HUES64 (cell line): ENCODE measurements around the gene NUCKS1.
A peak's percentile ranks its signal among the peaks of the same experiment; 100 is the strongest.

ENCODE experiments used
- H3K27ac ChIP-seq: 2 replicates; pipeline ENCODE4 v1.7.0; 2013; ENCODE audit warnings: low read depth, low read length, inconsistent platforms
- H3K27me3 ChIP-seq: 2 replicates; pipeline ENCODE4 v1.6.1; 2013; ENCODE audit warnings: mild to moderate bottlenecking, low read length; ENCODE audit not compliant: insufficient read depth
- H3K36me3 ChIP-seq: 2 replicates; pipeline ENCODE4 v1.6.1; 2013; ENCODE audit warnings: mild to moderate bottlenecking, low read length; ENCODE audit not compliant: insufficient read depth
- H3K4me1 ChIP-seq: 2 replicates; pipeline ENCODE4 v1.6.1; 2013; ENCODE audit warnings: mild to moderate bottlenecking, low read length, moderate library complexity; ENCODE audit not compliant: insufficient read depth
- H3K4me3 ChIP-seq: 2 replicates; pipeline ENCODE4 v1.5.1; 2013; ENCODE audit warnings: mild to moderate bottlenecking, low read length, moderate library complexity
- H3K9ac ChIP-seq: 2 replicates; pipeline ENCODE4 v1.6.1; 2013; ENCODE audit warnings: mild to moderate bottlenecking, low read depth, low read length
- H3K9me3 ChIP-seq: 2 replicates; pipeline ENCODE4 v1.6.1; 2013; ENCODE audit warnings: low read depth, low read length; ENCODE audit not compliant: insufficient read depth
- WGBS: fragments of 150-250, 120-280 bp; methylation state at CpG from one replicate; pipeline ENCODE4 v1.1.7; 2013; ENCODE audit warnings: missing lambda C conversion rate; 5-methylcytosine and 5-hydroxymethylcytosine counted together

The NUCKS1 gene

DNA sequence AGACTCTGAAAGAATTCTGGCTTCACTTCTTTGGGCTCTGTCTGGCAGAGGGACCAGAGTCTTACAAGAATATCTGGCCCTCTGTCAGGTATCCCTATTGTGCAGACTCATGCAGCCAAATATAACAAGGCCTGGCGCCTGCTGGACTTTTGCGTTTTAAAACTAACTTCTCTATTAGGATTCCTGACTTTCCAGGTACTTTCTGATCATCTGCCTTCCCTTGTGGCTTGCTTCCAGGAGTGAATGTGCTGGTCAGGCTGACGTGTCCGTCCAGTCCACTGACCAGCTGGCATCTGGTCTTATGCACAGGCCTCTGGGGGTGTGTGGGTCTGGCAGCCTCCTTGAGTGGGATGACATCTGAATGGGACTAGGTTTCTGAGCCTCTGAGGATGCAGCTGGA is 33.9 kb upstream of the NUCKS1 start:
- no peak overlapping the region for H3K9ac ChIP-seq
- H3K27ac ChIP-seq = no peak overlapping the region
- 92% methylated on average over 4 of the region's 4 CpGs for WGBS

DNA sequence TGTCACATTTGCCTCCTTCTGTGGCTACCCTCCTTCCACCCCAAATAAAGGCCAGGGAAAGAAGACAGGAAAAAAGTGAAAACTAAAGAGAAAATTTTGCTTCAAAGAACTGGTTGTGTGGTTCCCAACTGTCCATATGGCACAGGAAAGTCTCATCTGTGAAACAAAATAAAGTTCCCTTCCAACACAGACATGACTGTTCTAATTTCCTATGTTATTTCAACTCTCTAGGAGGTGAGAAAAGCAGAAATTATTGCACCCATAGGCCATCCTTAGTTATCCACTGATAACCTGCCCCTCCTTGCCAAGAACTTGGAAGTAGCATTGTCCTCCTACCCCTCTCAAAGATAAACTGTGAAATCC is 33.4 kb upstream of the NUCKS1 start:
- H3K27ac ChIP-seq = no peak overlapping the region
- no peaks in the 10 kb centered on the region for H3K9me3 ChIP-seq
- H3K4me1 ChIP-seq = no peaks in the 10 kb centered on the region
- H3K27me3 ChIP-seq = no peaks in the 10 kb centered on the region
- no peak overlapping the region for H3K4me3 ChIP-seq
- H3K9ac ChIP-seq = no peak overlapping the region
- H3K36me3 ChIP-seq = no peaks in the 10 kb centered on the region

More for the DNA sequence above, 33.9 kb upstream of the NUCKS1 start:
- Histone ChIP-seq H3K4me3 (no peak overlapping the region), H3K36me3 (no peaks in the 10 kb centered on the region), H3K27me3 (no peaks in the 10 kb centered on the region), H3K4me1 (no peaks in the 10 kb centered on the region), H3K9me3 (no peaks in the 10 kb centered on the region)

DNA sequence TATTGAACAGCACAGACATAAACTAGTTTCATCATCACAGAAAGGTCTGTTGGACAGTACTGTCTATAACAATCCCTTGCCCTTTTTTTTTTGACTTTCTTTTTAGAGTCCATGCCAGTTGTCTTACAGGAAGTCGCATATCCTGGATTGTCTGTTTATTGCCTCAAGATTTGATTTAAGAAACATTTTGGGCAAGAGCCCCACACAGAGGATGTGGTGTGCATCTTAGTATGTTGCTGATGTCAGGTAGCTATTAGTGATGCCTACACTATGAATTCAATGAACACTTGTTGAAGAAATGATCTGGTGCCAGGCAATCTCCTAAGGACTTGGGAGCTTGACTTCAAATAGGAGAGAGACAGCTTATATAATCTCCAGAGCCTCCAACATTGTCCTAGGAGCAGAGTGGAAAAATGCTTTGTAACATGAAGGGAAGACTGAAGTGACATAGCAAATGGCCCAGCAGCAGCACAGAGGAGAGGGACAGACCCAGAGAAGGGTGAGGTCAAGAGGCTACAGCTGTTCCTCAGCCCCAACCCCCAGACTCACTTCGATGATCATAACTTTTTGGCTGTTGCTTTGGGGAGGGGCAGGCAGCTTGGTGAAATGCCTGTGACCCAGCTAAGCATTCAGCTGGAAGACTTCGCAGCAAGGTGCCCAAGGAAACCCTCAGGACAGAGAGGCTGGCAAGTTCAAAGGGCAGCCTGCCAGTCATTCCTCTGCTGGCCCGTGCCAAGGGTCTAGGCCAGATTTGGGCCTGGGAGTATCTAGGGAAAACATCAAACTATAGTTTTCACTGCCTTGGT is 32.8 kb upstream of the NUCKS1 start:
- Histone ChIP-seq H3K9me3 (no peaks in the 10 kb centered on the region), H3K4me3 (no peak overlapping the region), H3K27ac (no peak overlapping the region), H3K27me3 (no peaks in the 10 kb centered on the region; the same call in 1 of the 2 replicates), H3K4me1 (no peaks in the 10 kb centered on the region), H3K36me3 (no peaks in the 10 kb centered on the region), H3K9ac (no peak overlapping the region)
- 90% methylated on average over 4 of the region's 4 CpGs for WGBS

DNA sequence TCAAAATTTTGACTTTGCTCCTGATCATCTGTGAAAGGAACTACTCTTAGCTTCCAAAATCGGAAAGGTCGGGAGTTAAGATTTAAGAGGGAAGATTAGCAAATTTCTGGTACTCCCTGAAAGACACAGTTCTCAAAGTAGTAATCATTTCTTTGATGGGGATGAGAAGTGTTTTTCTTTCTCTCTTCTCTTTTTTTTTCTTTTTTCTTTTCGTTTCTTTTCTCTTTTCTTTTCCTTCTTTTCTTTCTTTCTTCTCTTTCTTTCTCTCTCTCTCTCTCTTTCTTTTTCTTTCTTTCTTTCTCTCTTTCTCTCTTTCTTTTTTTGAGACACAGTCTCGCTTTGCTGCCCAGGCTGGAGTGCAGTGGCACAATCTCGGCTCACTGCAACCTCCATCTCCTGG is 30.4 kb upstream of the NUCKS1 start:
- 0 out of 2 replicates have a peak, but pooled peaks cover 9% of the 10 kb centered on the region for H3K9me3 ChIP-seq
- H3K27me3 ChIP-seq = peaks cover 12% of the 10 kb centered on the region
- H3K4me1 ChIP-seq = no peaks in the 10 kb centered on the region
- no peak overlapping the region for H3K27ac ChIP-seq
- no peaks in the 10 kb centered on the region for H3K36me3 ChIP-seq
- no peak overlapping the region for H3K9ac ChIP-seq
- WGBS = 88% methylated on average over 5 of the region's 5 CpGs
- no peak overlapping the region for H3K4me3 ChIP-seq

DNA sequence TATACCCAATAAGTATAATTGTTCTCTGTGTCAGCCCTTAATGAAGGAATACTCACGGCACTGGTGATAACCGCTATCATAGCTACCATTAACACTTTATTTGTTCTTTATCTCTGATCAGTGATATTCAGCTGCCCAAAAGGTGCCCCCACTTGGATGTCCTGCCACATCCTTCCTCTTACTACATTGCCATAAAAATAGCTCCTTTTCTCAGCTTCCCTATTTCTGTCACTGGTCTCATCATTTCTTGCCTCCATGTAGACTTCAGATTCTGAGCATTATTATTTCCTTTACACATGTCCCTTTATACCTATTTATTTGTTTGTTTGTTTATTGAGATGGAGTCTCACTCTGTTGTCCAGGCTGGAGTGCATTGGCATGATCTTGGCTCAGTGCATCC is 28.0 kb upstream of the NUCKS1 start:
- 99% methylated on average over 2 of the region's 2 CpGs for WGBS
- H3K4me1 ChIP-seq = peaks cover 6% of the 10 kb centered on the region
- peaks cover 34% of the 10 kb centered on the region for H3K27me3 ChIP-seq
- H3K4me3 ChIP-seq = no peak overlapping the region
- no peak overlapping the region for H3K9ac ChIP-seq
- 0 out of 2 replicates have a peak, but pooled peaks cover 9% of the 10 kb centered on the region for H3K9me3 ChIP-seq
- H3K36me3 ChIP-seq = no peaks in the 10 kb centered on the region
- H3K27ac ChIP-seq = no peak overlapping the region

DNA sequence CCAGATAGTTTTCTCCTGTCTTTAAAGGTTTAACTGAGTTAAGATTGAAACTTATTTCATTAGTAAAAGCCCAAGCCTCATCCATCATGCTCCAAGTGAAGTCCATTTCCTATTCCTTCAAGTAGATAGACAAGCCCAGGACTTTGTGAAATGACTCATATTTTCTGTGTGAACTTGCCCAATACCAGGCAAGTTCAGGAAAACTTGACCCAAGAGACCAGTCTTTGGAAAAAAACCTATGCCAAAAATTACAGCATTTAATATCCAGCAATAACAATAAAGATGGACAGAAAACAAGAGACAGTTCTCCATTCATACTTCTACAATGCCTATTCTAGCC is 25.7 kb upstream of the NUCKS1 start:
- H3K4me1 ChIP-seq = peaks cover 6% of the 10 kb centered on the region
- H3K27me3 ChIP-seq = peaks cover 37% of the 10 kb centered on the region
- H3K9ac ChIP-seq = no peak overlapping the region
- no peaks in the 10 kb centered on the region for H3K36me3 ChIP-seq
- H3K27ac ChIP-seq = no peak overlapping the region
- 0 out of 2 replicates have a peak, but pooled peaks cover 9% of the 10 kb centered on the region for H3K9me3 ChIP-seq
- H3K4me3 ChIP-seq = peak overlapping the region; percentile 78

DNA sequence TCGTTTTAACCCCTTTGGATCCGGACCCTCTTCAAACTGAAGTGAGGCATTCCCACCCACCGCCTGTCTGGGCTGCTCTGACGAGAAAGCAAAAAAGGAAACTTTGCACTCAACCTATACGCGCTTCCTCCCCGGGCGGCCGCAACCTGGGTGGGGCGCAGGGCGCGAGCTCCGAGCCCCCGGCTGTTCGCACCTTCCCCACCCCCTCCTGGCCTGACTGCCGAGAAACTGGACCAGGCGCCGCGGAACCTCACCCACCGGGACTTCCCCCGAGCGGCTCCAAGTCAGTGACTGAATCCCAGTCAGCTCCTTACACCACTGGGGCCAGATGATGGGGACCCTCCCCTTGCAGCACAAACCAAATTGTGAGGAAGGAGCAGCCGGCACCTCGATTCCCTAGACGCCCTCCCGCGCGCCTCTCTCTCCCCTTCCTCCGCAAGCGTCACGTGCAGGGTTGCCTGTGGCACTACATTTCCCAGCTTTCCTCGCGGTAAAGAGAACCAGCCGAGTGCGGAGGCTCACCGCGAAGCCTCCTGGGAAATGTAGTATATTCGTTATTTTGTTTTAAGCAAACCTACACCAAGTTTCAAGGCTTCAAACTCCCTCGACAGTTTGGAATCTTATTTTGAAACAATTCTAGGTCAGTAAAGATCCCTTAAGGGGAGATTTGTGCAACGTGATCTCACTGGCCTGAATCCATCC is 25.2 kb upstream of the NUCKS1 start, which contains the start of gene RAB29:
Gene RAB29 (minus strand): TSS at position 468 of the 702 bp plus-strand sequence. CDS start 526 bp downstream, outside the sequence.
- Histone ChIP-seq H3K9me3 (0 out of 2 replicates have a peak, but pooled peaks cover 9% of the 10 kb centered on the region), H3K36me3 (no peaks in the 10 kb centered on the region), H3K4me1 (peaks cover 6% of the 10 kb centered on the region), H3K27ac (no peak within 1 kb of the TSS), H3K9ac (peak within 1 kb of the TSS; percentile 32; the same call in 1 of the 2 replicates), H3K4me3 (peak within 1 kb of the TSS; percentile 78), H3K27me3 (peaks cover 37% of the 10 kb centered on the region)
- under 1% methylated on average over 38 of the region's 40 CpGs for WGBS

DNA sequence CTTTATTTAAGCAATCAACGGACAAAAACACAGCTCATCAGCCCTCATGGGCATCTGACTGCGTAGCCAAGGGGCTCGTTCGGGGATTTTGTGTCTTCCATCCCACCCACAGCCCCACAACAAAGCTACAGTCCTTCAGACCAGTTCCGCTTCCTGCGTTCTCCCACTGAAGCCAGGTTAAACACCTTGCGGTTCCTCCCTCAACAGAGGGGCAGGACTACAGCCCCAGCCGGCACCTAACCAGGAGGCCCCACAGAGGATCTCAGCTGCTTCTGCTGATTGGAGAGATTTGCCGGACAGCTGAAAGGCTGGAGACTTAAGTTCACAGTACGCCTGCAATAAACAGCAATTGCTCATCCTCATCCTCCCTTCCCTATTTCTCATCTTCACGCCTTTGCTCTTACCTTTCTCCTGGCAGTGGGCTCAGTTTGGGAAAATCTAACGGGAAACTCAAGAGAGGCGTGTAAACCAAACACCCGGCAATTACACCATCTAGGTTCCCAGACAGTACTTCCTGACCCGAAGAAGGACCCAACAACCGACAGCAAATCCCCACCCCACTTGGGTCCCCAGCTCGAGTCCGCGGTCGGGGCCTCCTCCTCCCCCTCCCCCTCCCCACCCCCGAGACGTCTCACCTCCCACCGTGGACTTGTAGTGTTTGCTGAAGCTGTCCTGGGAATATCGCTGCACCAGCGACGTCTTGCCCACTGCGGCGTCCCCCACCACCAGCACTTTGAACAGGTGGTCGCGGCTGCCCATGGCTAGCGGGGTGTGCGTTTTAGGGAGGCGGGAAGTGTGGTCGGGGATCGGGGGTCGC is 24.4 kb upstream of the NUCKS1 start:
- peaks cover 6% of the 10 kb centered on the region for H3K4me1 ChIP-seq
- H3K36me3 ChIP-seq = no peaks in the 10 kb centered on the region
- H3K9ac ChIP-seq = peak overlapping the region; percentile 32; the same call in 1 of the 2 replicates
- H3K4me3 ChIP-seq = peak overlapping the region; percentile 78
- H3K27ac ChIP-seq = no peak overlapping the region
- 0 out of 2 replicates have a peak, but pooled peaks cover 9% of the 10 kb centered on the region for H3K9me3 ChIP-seq
- WGBS = 8% methylated on average over 36 of the region's 36 CpGs
- peaks cover 37% of the 10 kb centered on the region for H3K27me3 ChIP-seq

DNA sequence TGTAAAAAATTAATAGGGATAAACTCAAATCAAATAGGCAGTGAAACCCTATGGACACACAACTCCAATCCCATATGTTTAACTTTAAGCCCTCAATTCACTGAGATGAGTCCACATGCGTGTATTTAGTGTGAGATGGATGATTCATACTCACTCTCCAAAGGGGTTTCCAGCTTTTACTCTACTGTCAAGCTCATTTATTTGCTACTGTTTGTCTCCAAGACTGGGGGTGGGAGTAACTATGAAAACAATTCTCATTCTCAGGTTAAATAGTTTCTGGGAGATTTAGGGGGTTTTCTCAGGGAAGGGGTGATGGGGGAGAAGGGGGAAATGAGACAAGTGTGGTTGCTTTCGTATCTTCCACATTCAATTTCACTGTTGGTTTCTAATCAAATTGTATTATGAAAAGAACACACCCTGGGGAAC is 22.6 kb upstream of the NUCKS1 start:
- H3K36me3 ChIP-seq = no peaks in the 10 kb centered on the region
- peaks cover 37% of the 10 kb centered on the region for H3K27me3 ChIP-seq
- no peak overlapping the region for H3K4me3 ChIP-seq
- peaks cover 6% of the 10 kb centered on the region for H3K4me1 ChIP-seq
- 0 out of 2 replicates have a peak, but pooled peaks cover 9% of the 10 kb centered on the region for H3K9me3 ChIP-seq
- no peak overlapping the region for H3K27ac ChIP-seq
- WGBS = no CpG with 5 or more reads among the region's 2 CpGs
- H3K9ac ChIP-seq = no peak overlapping the region

DNA sequence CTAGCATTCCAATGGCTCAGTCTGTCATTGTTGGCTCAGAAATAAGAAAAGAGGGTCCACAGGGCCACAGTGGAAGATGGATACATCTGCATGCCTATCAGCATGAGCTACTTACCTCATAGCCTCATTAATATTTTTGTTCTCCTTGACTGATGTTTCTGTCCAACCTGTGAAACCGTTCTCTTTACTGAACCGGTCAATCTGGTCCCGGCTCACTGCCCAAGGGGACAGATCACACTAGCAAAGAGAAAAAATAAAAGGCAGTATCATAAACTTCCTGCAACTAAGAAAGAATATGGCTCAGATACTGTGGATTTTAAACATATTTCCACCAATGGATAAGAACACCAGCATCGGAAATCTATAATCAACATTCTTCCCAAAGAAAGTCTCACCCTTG is 20.6 kb upstream of the NUCKS1 start:
- H3K27ac ChIP-seq = no peak overlapping the region
- peaks cover 27% of the 10 kb centered on the region for H3K27me3 ChIP-seq
- peaks cover 6% of the 10 kb centered on the region for H3K4me1 ChIP-seq
- H3K9ac ChIP-seq = no peak overlapping the region
- no peaks in the 10 kb centered on the region for H3K9me3 ChIP-seq
- no peak overlapping the region for H3K4me3 ChIP-seq
- H3K36me3 ChIP-seq = no peaks in the 10 kb centered on the region
- 92% methylated on average over 4 of the region's 4 CpGs for WGBS
